Left kidney (tissue), 2 donors: ENCODE data around the gene P2RY11. TPM values are rescaled to one million over a fixed set of nuclear protein-coding genes. Genes with fewer than 3 reads are reported as not detected.

ENCODE experiments used
- DNase-seq: peaks from one replicate; pipeline ENCODE4 v3.0.0-alpha.2; 2013
- polyA plus RNA-seq: library from polyadenylated mRNA; unstranded; fragments of 120-200 nt; gene quantifications from one replicate; pipeline ENCODE4 v1.2.1, GENCODE V29; 2013; ENCODE audit not compliant: insufficient read length

P2RY11 gene
- polyA plus RNA-seq, 1 donor = 12.7 TPM

- DNase-seq = no peak
Observed at GRCh38 chr19:10113592-10113963, 2.1 kb downstream of the P2RY11 start.

- DNase-seq = no peak
Observed at GRCh38 chr19:10113964-10114650, 2.6 kb downstream of the P2RY11 start.

GRCh38 chr19:10114651-10115391, 3.3 kb downstream of the P2RY11 start:
- no peak for DNase-seq

- no peak for DNase-seq
Observed at GRCh38 chr19:10115392-10116084, 4.0 kb downstream of the P2RY11 start.

GRCh38 chr19:10116085-10116865, 4.8 kb downstream of the P2RY11 start:
- no peak for DNase-seq

GRCh38 chr19:10116866-10117616, 5.5 kb downstream of the P2RY11 start:
- no peak for DNase-seq

GRCh38 chr19:10118960-10119359, 7.5 kb downstream of the P2RY11 start:
- DNase-seq = no peak

GRCh38 chr19:10120538-10121189, 9.2 kb downstream of the P2RY11 start:
- no peak for DNase-seq

GRCh38 chr19:10122045-10122444, 10.6 kb downstream of the P2RY11 start:
- DNase-seq = no peak

GRCh38 chr19:10124429-10124828, 12.9 kb downstream of the P2RY11 start:
- no peak for DNase-seq

GRCh38 chr19:10126213-10126639, 14.7 kb downstream of the P2RY11 start:
- DNase-seq = no peak

- no peak for DNase-seq
Observed at GRCh38 chr19:10132905-10133304, 21.4 kb downstream of the P2RY11 start.

GRCh38 chr19:10133596-10133995, 22.1 kb downstream of the P2RY11 start:
- no peak for DNase-seq

GRCh38 chr19:10134040-10134439, 22.5 kb downstream of the P2RY11 start:
- DNase-seq = no peak

- no peak for DNase-seq
Observed at GRCh38 chr19:10135551-10136334, 24.2 kb downstream of the P2RY11 start.

GRCh38 chr19:10136936-10137335, 25.4 kb downstream of the P2RY11 start:
- DNase-seq = no peak

- DNase-seq = no peak
Observed at GRCh38 chr19:10137751-10138682, 26.5 kb downstream of the P2RY11 start.

- no peak for DNase-seq
Observed at GRCh38 chr19:10138879-10139795, 27.6 kb downstream of the P2RY11 start.
